ENCODE results near the gene WDR1. TPM values are rescaled to one million over a fixed set of nuclear protein-coding genes. Genes with fewer than 3 reads are reported as not detected.

WDR1 gene
- total RNA-seq, 1 experiment from 2014 or later: 223 TPM

DNA sequence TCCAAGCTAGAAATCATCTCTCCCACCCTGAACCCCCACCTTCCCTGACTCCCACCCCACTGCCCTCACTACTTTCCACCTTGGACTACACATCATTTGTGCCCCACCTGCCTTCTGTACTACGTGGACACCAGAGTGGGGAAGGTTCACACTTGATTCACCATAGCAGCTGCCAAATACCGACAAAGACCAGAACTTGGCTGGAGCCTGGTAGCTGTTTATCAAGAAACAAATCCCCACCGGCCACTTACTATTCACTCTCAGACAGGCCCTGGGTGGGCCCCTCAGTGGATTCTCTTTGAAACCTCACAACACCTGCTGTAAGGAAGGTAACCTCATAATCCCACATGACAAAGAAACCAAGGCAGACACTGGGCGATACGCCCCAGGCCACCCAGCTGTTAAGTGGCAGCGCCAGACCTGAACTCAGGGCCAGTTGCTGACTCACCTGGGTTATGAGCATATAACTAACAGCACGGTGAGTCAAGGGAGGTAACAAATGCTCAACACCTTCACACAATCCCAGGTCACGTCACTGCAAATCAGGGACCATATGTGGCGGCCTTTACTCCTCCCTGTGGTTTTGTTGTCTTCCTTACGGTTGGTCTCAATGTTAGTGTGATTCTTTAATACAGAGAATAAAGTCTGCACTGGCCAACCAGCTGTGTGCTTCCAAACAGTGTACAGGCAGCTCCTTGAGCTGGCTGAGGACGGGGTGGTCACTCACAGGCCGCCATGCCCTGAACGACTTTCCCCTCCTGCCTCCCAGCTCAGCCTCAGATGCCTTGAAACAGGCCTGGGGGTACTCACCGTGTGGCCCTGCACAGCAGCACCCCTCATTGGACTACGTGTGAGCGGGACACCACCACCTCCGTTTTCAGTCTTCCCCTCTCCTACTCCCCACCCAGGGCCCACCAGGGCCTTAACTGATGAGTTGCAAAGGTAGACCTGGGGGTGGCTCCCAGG, 7.5 kb downstream of the WDR1 start:
- Histone ChIP-seq H3K79me2 (ENCODE audit: insufficient read depth, low read length) (peaks cover 100% of the 10 kb centered on the region), H3K36me3 (ENCODE audit: control insufficient read depth in 1 of 2, insufficient read depth in 2 of 2, low read length in 2 of 2) (peaks cover 33 to 50% of the 10 kb centered on the region in 2 experiments), H3K9me3 (ENCODE audit: control insufficient read depth in 1 of 2, insufficient read depth in 1 of 2, low read depth in 1 of 2, low read length in 2 of 2) (no peaks in the 10 kb centered on the region), H3K27me3 (ENCODE audit: insufficient read depth, low read length) (no peaks in the 10 kb centered on the region), H3K4me1 (ENCODE audit: control insufficient read depth in 1 of 2, insufficient read depth in 2 of 2, low read length in 2 of 2) (peaks cover 13 to 62% of the 10 kb centered on the region in 2 experiments), H2AFZ (ENCODE audit: low read depth, low read length, poor library complexity, severe bottlenecking) (no peak overlapping the region), H3K27ac (ENCODE audit: low read depth, low read length) (no peak overlapping the region), H3K4me2 (ENCODE audit: low read length) (peak overlapping the region; percentile 30), H3K4me3 (replicated peaks in 1 of 2; ENCODE audit: low read depth in 1 of 2, low read length in 2 of 2) (no peak overlapping the region), H3K9ac (ENCODE audit: low read length) (peak overlapping the region; percentile 10; the same call in 1 of the 2 replicates), H3K9me2 (ENCODE audit: insufficient read depth) (no peaks in the 10 kb centered on the region), H4K20me1 (ENCODE audit: insufficient read depth) (peaks cover 11% of the 10 kb centered on the region; the same call in 1 of the 2 replicates)
- ChIA-PET POLR2A (interaction anchor here (4.5 kb wide), 1 partner anchor 9 kb away, joined by 38 read pairs; the partner anchor contains the start of gene WDR1), CTCF (interaction anchor here (1.5 kb wide), 1 partner anchor 20 kb away, joined by 3 read pairs; no protein-coding TSS in a partner anchor), RAD21 (ENCODE audit: low non-redundant PET in 1 of 2, low total read pairs in 2 of 2, uncharacterized antibody in 2 of 2, unreplicated experiment in 2 of 2) (no interaction called here)
- intact Hi-C loops (cut with micrococcal nuclease): no loop called here
- ATAC-seq: no peak
- no peak for DNase-seq (ENCODE audit: low read depth, low spot score)
- no TSS peak for BruUV-seq (replicated peaks)
- TF ChIP-seq SRF (IDR thresholded peaks at IDR 0.05; ENCODE audit: low read depth) (no peak), EGR1 (IDR thresholded peaks at IDR 0.05; ENCODE audit: low read depth) (no peak), FOSL1 (IDR thresholded peaks at IDR 0.05; ENCODE audit: low read depth) (peak; percentile 47), TCF7L2 (IDR thresholded peaks at IDR 0.05; ENCODE audit: borderline replicate concordance, extremely low read depth, insufficient read depth, insufficient read length) (no peak), SIN3A (IDR thresholded peaks at IDR 0.05; ENCODE audit: low read depth) (0 out of 2 replicates have a peak, but pooled peaks have one; percentile 38), ELF1 (IDR thresholded peaks at IDR 0.05; ENCODE audit: borderline replicate concordance, low read depth) (no peak), CBX3 (IDR thresholded peaks at IDR 0.05; ENCODE audit: low read depth) (no peak), ZNF274 (IDR thresholded peaks at IDR 0.05; ENCODE audit: low read depth, low read length) (no peak), JUND (IDR thresholded peaks at IDR 0.05) (peak; percentile 49; the same call in 1 of the 2 replicates), ZFX (IDR thresholded peaks at IDR 0.05) (no peak), POLR2A (IDR thresholded peaks at IDR 0.05; ENCODE audit: borderline replicate concordance, extremely low read depth, insufficient read depth, insufficient read length) (no peak), POLR2AphosphoS5 (IDR thresholded peaks at IDR 0.05; ENCODE audit: low read depth, low read length) (no peak), SP1 (IDR thresholded peaks at IDR 0.05; ENCODE audit: low read depth) (peak; percentile 54)
- TF ChIP-seq, protein P1, sequence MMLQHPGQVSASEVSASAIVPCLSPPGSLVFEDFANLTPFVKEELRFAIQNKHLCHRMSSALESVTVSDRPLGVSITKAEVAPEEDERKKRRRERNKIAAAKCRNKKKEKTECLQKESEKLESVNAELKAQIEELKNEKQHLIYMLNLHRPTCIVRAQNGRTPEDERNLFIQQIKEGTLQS (IDR thresholded peaks at IDR 0.05): no peak
- TF ChIP-seq, protein P2, sequence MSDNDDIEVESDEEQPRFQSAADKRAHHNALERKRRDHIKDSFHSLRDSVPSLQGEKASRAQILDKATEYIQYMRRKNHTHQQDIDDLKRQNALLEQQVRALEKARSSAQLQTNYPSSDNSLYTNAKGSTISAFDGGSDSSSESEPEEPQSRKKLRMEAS (IDR thresholded peaks at IDR 0.05): peak; percentile 47
- TF ChIP-seq, protein P3, sequence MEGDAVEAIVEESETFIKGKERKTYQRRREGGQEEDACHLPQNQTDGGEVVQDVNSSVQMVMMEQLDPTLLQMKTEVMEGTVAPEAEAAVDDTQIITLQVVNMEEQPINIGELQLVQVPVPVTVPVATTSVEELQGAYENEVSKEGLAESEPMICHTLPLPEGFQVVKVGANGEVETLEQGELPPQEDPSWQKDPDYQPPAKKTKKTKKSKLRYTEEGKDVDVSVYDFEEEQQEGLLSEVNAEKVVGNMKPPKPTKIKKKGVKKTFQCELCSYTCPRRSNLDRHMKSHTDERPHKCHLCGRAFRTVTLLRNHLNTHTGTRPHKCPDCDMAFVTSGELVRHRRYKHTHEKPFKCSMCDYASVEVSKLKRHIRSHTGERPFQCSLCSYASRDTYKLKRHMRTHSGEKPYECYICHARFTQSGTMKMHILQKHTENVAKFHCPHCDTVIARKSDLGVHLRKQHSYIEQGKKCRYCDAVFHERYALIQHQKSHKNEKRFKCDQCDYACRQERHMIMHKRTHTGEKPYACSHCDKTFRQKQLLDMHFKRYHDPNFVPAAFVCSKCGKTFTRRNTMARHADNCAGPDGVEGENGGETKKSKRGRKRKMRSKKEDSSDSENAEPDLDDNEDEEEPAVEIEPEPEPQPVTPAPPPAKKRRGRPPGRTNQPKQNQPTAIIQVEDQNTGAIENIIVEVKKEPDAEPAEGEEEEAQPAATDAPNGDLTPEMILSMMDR (IDR thresholded peaks at IDR 0.05 in 2 of 3, conservative IDR thresholded peaks at IDR 0.05 in 1 of 3; ENCODE audit: borderline replicate concordance in 1 of 3, insufficient read depth in 1 of 3, low read depth in 2 of 3, low read length in 2 of 3): no peak
